A549 (cell line): Measurements from ENCODE around the gene SMYD4.

ENCODE experiments used
- BHLHE40 ChIP-seq: IDR thresholded peaks from 2 replicates; pipeline ENCODE4 v1.6.1; 2012; ENCODE audit warnings: low read depth, low read length, inconsistent platforms
- CBX2 ChIP-seq: fragments of 200-600 bp; sonication (generic); IDR thresholded peaks from 2 replicates; pipeline ENCODE4 v1.6.1; 2016; ENCODE audit warnings: low read depth, mild to moderate bottlenecking, borderline replicate concordance
- CEBPB ChIP-seq, 2 experiments: fragments of >200 bp in 1 of 2; sonication (Bioruptor Twin) in 1 of 2; formaldehyde crosslinking in 1 of 2; IDR thresholded peaks; 2 replicates each; pipeline ENCODE4 v1.6.1; 2012 to 2016
- CTCF ChIP-seq: fragments of >200 bp; sonication (Bioruptor Twin); formaldehyde crosslinking; IDR thresholded peaks from 3 replicates; pipeline ENCODE4 v1.5.1; 2016
- HOXA7 ChIP-seq: fragments of 250-450 bp; sonication (Bioruptor Pico); IDR thresholded peaks from 2 replicates; pipeline ENCODE4 v1.5.0; 2020; ENCODE audit warnings: mild to moderate bottlenecking, moderate library complexity
- MAFK ChIP-seq: fragments of 450-650 bp; IDR thresholded peaks from 2 replicates; pipeline ENCODE4 v1.6.1; 2014; ENCODE audit not compliant: partially characterized antibody
- POLR2A ChIP-seq: IDR thresholded peaks from 2 replicates; pipeline ENCODE4 v1.6.1; 2012; ENCODE audit warnings: mild to moderate bottlenecking, low read length
- RAD21 ChIP-seq, 2 experiments: fragments of >200 bp in 1 of 2; sonication (Bioruptor Twin) in 1 of 2; formaldehyde crosslinking in 1 of 2; IDR thresholded peaks in 1 of 2; conservative IDR thresholded peaks in 1 of 2; 2 replicates in 1 of 2; 3 replicates in 1 of 2; pipeline ENCODE4 v1.6.1; 2012 to 2018; ENCODE audit warnings: inconsistent platforms in 1 of 2
- RARB ChIP-seq: fragments of 250-450 bp; sonication (Bioruptor Pico); IDR thresholded peaks from 2 replicates; pipeline ENCODE4 v1.8.0; 2021; ENCODE audit warnings: mild to moderate bottlenecking, moderate library complexity
- REST ChIP-seq: fragments of 200-600 bp; sonication (generic); IDR thresholded peaks from 2 replicates; pipeline ENCODE4 v1.6.1; 2016; ENCODE audit warnings: antibody characterized with exemption, mild to moderate bottlenecking, moderate library complexity
- SREBF2 ChIP-seq: fragments of 450-650 bp; IDR thresholded peaks from 2 replicates; pipeline ENCODE4 v1.6.1; 2014; ENCODE audit warnings: mild to moderate bottlenecking, moderate library complexity
- USF2 ChIP-seq: fragments of 450-650 bp; IDR thresholded peaks from 2 replicates; pipeline ENCODE4 v1.6.1; 2014; ENCODE audit warnings: antibody characterized with exemption
- TF ChIP-seq, protein P1 (sequence below): IDR thresholded peaks from 2 replicates; pipeline ENCODE4 v1.6.1; 2012
- TF ChIP-seq, protein P2 (sequence below): IDR thresholded peaks from 2 replicates; pipeline ENCODE4 v1.6.1; 2012

- no peak for TF ChIP-seq CEBPB (IDR thresholded peaks at IDR 0.05)
- no peak for TF ChIP-seq POLR2A
- no peak for TF ChIP-seq BHLHE40
- TF ChIP-seq REST = no peak
- no peak for TF ChIP-seq RAD21 (conservative IDR thresholded peaks at IDR 0.05 in 1 of 2, IDR thresholded peaks at IDR 0.05 in 1 of 2)
- TF ChIP-seq CBX2 = no peak
- no peak for TF ChIP-seq CTCF
- TF ChIP-seq, protein P1, sequence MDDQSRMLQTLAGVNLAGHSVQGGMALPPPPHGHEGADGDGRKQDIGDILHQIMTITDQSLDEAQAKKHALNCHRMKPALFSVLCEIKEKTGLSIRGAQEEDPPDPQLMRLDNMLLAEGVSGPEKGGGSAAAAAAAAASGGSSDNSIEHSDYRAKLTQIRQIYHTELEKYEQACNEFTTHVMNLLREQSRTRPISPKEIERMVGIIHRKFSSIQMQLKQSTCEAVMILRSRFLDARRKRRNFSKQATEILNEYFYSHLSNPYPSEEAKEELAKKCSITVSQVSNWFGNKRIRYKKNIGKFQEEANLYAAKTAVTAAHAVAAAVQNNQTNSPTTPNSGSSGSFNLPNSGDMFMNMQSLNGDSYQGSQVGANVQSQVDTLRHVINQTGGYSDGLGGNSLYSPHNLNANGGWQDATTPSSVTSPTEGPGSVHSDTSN = no peak
- no peak for TF ChIP-seq SREBF2
- TF ChIP-seq HOXA7 (CRISPR knock-in tag) = no peak
- no peak for TF ChIP-seq USF2
- TF ChIP-seq, protein P2, sequence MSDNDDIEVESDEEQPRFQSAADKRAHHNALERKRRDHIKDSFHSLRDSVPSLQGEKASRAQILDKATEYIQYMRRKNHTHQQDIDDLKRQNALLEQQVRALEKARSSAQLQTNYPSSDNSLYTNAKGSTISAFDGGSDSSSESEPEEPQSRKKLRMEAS = no peak
- no peak for TF ChIP-seq MAFK
- TF ChIP-seq RARB (CRISPR knock-in tag) = no peak
Measured at GRCh38 chr17:1764284-1764683, 65.4 kb downstream of the SMYD4 start.
